Measurements from ENCODE around the gene PDCD4. TPM values are rescaled to one million over a fixed set of nuclear protein-coding genes. Genes with fewer than 3 reads are reported as not detected.

Gene PDCD4
- total and polyA plus RNA-seq, 2 of the 13 experiments (the other 11 are each of a cell fraction or from before 2014, with no cell fraction given) = 22.8 to 56.2 TPM

DNA sequence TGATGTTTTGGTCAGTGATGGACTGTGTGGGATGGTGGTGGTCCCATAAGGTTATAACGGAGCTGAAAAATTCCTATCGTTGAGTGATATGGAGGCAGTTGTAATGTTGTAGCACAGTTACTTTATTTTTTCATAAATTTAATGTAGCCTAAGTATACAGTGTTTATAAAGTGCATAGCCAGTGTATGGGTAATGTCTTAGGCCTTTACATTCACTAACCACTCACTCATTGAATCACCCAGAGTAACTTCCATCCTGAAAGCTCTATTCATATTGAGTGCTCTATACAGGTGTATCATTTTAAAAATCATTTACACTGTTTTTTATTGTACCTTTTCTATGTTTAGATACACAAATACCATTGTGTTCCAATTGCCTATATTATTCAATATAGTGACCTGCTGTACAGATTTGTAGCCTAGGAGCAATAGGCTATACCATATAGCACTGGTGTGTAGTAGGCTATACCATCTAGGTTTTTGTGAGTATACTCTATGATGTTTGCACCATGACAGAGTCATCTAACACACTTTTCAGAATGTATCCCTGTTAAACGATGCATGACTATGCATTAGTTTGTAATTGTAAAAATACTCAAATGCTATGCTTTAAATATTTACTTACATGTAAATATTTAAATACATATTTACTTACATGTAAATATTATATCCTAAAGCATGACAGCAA lies 21.0 kb downstream of the PDCD4 start:
- ATAC-seq (no peak), FAIRE-seq (no peak), DNase-seq (ENCODE audit: low spot score) (no peak)
- no peak overlapping the region for H3K9ac ChIP-seq (ENCODE audit: insufficient read depth, low read depth, low read length)
- ChIA-PET POLR2A (no interaction called here), CTCF (ENCODE audit: low intra/inter-chr PET ratio, low total read pairs) (interaction anchor here (1.0 to 2.4 kb wide), 4 partner anchors 89 to 282 kb away, joined by 3 to 25 read pairs (median 12); no protein-coding TSS in a partner anchor)
- H2AFZ ChIP-seq (ENCODE audit: low read length) = no peak overlapping the region
- peaks cover 3% of the 10 kb centered on the region; the same call in 1 of the 2 replicates for H4K20me1 ChIP-seq (ENCODE audit: insufficient read depth, low read length)
- in situ Hi-C loops (cut with HindIII; ENCODE audit: extremely low pct_ligation_motif_present, low pct_unique_long_range_greater_than_20kb) = loop anchor here (5.0 to 25.0 kb wide), 2 partner anchors 145 to 280 kb away; no protein-coding TSS in a partner anchor
- H3K9me3 ChIP-seq (ENCODE audit: low read length) = no peaks in the 10 kb centered on the region
- BruUV-seq (replicated peaks) = no TSS peak
- H3K4me3 ChIP-seq (replicated peaks in 1 of 3; ENCODE audit: insufficient read depth in 1 of 3, low read depth in 2 of 3, low read length in 3 of 3) = no peak overlapping the region
- H3K27me3 ChIP-seq (ENCODE audit: control insufficient read depth in 1 of 2, insufficient read depth in 2 of 2, low read length in 2 of 2) = no peaks in the 10 kb centered on the region
- H3K4me2 ChIP-seq (ENCODE audit: low read depth, low read length) = no peak overlapping the region
- H3K36me3 ChIP-seq (replicated peaks in 1 of 2; ENCODE audit: control insufficient read depth in 1 of 2, insufficient read depth in 2 of 2, low read length in 2 of 2) = peaks cover 2 to 34% of the 10 kb centered on the region in 2 experiments
- peaks cover 12% of the 10 kb centered on the region for H3K4me1 ChIP-seq (ENCODE audit: insufficient read depth, low read length)
- 99% methylated on average over 3 of the region's 3 CpGs for WGBS (ENCODE audit: low lambda C conversion rate)
- TF ChIP-seq ZNF292 (CRISPR knock-in tag; IDR thresholded peaks at IDR 0.05; ENCODE audit: borderline replicate concordance, low read depth) (no peak), CEBPB (IDR thresholded peaks at IDR 0.05; ENCODE audit: borderline replicate concordance, low read depth, low read length) (no peak), SIX1 (CRISPR knock-in tag; IDR thresholded peaks at IDR 0.05; ENCODE audit: borderline replicate concordance) (no peak), ZNF7 (CRISPR knock-in tag; IDR thresholded peaks at IDR 0.05) (no peak), SIX4 (CRISPR knock-in tag; IDR thresholded peaks at IDR 0.05) (no peak), ONECUT2 (CRISPR knock-in tag; IDR thresholded peaks at IDR 0.05) (no peak), ETV5 (CRISPR knock-in tag; IDR thresholded peaks at IDR 0.05; ENCODE audit: borderline replicate concordance) (no peak), ZNF550 (CRISPR knock-in tag; IDR thresholded peaks at IDR 0.05; ENCODE audit: borderline replicate concordance) (no peak)
- TF ChIP-seq, protein P1, sequence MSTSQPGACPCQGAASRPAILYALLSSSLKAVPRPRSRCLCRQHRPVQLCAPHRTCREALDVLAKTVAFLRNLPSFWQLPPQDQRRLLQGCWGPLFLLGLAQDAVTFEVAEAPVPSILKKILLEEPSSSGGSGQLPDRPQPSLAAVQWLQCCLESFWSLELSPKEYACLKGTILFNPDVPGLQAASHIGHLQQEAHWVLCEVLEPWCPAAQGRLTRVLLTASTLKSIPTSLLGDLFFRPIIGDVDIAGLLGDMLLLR (CRISPR knock-in tag; IDR thresholded peaks at IDR 0.05) = no peak
- TF ChIP-seq, protein P2, sequence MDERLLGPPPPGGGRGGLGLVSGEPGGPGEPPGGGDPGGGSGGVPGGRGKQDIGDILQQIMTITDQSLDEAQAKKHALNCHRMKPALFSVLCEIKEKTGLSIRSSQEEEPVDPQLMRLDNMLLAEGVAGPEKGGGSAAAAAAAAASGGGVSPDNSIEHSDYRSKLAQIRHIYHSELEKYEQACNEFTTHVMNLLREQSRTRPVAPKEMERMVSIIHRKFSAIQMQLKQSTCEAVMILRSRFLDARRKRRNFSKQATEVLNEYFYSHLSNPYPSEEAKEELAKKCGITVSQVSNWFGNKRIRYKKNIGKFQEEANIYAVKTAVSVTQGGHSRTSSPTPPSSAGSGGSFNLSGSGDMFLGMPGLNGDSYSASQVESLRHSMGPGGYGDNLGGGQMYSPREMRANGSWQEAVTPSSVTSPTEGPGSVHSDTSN (CRISPR knock-in tag; IDR thresholded peaks at IDR 0.05) = no peak
- TF ChIP-seq, protein P3, sequence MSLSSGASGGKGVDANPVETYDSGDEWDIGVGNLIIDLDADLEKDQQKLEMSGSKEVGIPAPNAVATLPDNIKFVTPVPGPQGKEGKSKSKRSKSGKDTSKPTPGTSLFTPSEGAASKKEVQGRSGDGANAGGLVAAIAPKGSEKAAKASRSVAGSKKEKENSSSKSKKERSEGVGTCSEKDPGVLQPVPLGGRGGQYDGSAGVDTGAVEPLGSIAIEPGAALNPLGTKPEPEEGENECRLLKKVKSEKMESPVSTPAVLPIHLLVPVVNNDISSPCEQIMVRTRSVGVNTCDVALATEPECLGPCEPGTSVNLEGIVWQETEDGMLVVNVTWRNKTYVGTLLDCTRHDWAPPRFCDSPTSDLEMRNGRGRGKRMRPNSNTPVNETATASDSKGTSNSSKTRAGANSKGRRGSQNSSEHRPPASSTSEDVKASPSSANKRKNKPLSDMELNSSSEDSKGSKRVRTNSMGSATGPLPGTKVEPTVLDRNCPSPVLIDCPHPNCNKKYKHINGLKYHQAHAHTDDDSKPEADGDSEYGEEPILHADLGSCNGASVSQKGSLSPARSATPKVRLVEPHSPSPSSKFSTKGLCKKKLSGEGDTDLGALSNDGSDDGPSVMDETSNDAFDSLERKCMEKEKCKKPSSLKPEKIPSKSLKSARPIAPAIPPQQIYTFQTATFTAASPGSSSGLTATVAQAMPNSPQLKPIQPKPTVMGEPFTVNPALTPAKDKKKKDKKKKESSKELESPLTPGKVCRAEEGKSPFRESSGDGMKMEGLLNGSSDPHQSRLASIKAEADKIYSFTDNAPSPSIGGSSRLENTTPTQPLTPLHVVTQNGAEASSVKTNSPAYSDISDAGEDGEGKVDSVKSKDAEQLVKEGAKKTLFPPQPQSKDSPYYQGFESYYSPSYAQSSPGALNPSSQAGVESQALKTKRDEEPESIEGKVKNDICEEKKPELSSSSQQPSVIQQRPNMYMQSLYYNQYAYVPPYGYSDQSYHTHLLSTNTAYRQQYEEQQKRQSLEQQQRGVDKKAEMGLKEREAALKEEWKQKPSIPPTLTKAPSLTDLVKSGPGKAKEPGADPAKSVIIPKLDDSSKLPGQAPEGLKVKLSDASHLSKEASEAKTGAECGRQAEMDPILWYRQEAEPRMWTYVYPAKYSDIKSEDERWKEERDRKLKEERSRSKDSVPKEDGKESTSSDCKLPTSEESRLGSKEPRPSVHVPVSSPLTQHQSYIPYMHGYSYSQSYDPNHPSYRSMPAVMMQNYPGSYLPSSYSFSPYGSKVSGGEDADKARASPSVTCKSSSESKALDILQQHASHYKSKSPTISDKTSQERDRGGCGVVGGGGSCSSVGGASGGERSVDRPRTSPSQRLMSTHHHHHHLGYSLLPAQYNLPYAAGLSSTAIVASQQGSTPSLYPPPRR (CRISPR knock-in tag; IDR thresholded peaks at IDR 0.05; ENCODE audit: borderline replicate concordance) = no peak
- TF ChIP-seq, protein P4, sequence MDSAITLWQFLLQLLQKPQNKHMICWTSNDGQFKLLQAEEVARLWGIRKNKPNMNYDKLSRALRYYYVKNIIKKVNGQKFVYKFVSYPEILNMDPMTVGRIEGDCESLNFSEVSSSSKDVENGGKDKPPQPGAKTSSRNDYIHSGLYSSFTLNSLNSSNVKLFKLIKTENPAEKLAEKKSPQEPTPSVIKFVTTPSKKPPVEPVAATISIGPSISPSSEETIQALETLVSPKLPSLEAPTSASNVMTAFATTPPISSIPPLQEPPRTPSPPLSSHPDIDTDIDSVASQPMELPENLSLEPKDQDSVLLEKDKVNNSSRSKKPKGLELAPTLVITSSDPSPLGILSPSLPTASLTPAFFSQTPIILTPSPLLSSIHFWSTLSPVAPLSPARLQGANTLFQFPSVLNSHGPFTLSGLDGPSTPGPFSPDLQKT (CRISPR knock-in tag; IDR thresholded peaks at IDR 0.05; ENCODE audit: borderline replicate concordance) = no peak
- H3K27ac ChIP-seq (ENCODE audit: extremely low read length, insufficient read depth, low read length) = no peak overlapping the region
- H3K79me2 ChIP-seq (ENCODE audit: insufficient read depth, low read length) = no peaks in the 10 kb centered on the region
- intact Hi-C loops (cut with micrococcal nuclease; ENCODE audit: unreplicated experiment) = loop anchor here (1.0 to 5.0 kb wide), 3 partner anchors 88 to 415 kb away; no protein-coding TSS in a partner anchor
